Upper lobe of right lung (tissue), 1 donor: ENCODE measurements around the gene HSPG2. TPM values are rescaled to one million over a fixed set of nuclear protein-coding genes. Genes with fewer than 3 reads are reported as not detected.

ENCODE experiments used
- ATAC-seq: fragments of 200-7000 bp; cut with Tn5 transposase; one replicate; pipeline ENCODE4 v1.9.1; 2020; ENCODE audit warnings: mild to moderate bottlenecking, moderate library complexity
- DNase-seq: peaks from one replicate; pipeline ENCODE4 v3.0.0-alpha.2; 2020
- H3K27ac ChIP-seq: fragments of 200-600 bp; one replicate; pipeline ENCODE4 v1.8.0; 2022
- H3K27me3 ChIP-seq: fragments of 200-600 bp; one replicate; pipeline ENCODE4 v1.8.0; 2022; ENCODE audit warnings: mild to moderate bottlenecking
- H3K36me3 ChIP-seq: fragments of 200-600 bp; one replicate; pipeline ENCODE4 v1.8.0; 2022
- H3K4me1 ChIP-seq: fragments of 200-600 bp; one replicate; pipeline ENCODE4 v1.8.0; 2022
- H3K4me3 ChIP-seq: fragments of 200-600 bp; one replicate; pipeline ENCODE4 v1.8.0; 2022; ENCODE audit warnings: mild to moderate bottlenecking
- H3K9me3 ChIP-seq: fragments of 200-600 bp; one replicate; pipeline ENCODE4 v1.8.0; 2022
- CTCF ChIP-seq: fragments of 200-600 bp; IDR thresholded peaks from one replicate; pipeline ENCODE4 v1.8.0; 2022; ENCODE audit warnings: antibody characterized with exemption
- intact Hi-C: fragments of 100-400 bp; cut with DNase I; formaldehyde crosslinking; loops from one replicate; pipeline ENCODE4 v1.11.0; 2022
- total RNA-seq: library from RNA; stranded (reverse); fragmentation: NEBNext Ultra II Directional; extraction: Animal tissue kit (Norgen Biotek cat#: 25700); gene quantifications from one replicate; pipeline ENCODE4 v1.2.1, GENCODE V29; 2021
- donor health status: DM: no; HTN: yes; CAD: no; lungs with severe emphysema.

Gene HSPG2
- total RNA-seq, 1 donor from 2014 or later = 393 TPM

- Histone ChIP-seq H3K27ac (peak overlapping the region; percentile 68), H3K9me3 (no peaks in the 10 kb centered on the region), H3K4me1 (peaks cover 48% of the 10 kb centered on the region), H3K36me3 (no peaks in the 10 kb centered on the region), H3K4me3 (peak overlapping the region; percentile 47), H3K27me3 (no peaks in the 10 kb centered on the region)
- peak; percentile 86 for ATAC-seq
- TF ChIP-seq CTCF = no peak
- DNase-seq = peak; percentile 92
- intact Hi-C loops = no loop called here
These were observed 437 bp upstream of the HSPG2 start for GRCh38 chr1:21937372-21938121.

DNA sequence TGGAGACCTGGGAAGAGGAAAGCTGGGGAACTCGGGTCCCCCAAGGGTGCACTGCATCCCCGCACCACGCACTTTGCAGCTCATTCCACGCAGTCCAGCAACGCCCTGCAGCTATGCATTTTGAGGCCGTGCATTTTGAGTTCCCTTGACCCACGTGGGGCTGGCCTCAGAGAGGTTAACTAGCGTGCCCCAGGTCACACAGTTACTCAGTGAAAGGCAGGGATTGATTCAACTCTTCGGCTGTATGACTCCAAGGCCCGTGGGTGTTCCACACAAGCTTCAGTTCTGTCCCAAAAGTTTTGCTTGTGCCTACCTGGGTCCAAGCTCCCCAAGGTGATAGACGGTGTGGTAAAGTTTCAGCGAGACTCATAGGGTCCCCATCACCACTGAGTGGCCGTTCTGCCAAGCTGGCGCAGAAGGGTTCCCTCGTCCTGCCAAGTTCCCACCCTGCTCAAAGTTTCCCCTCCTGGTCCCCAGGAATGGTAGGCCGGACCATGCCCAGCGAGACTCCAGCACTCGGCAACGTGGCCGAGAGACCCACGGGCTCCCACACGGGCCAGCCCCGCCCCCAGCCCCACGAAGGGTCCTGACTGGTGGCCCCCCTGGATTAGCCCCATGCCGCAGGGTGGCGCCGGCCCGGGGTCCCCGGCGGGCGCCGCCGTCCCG is 611 bp downstream of the HSPG2 start:
- no peak for TF ChIP-seq CTCF
- intact Hi-C loops = no loop called here
- peak overlapping the region; percentile 75 for H3K27ac ChIP-seq
- no peaks in the 10 kb centered on the region for H3K9me3 ChIP-seq
- no peaks in the 10 kb centered on the region for H3K36me3 ChIP-seq
- ATAC-seq (no peak), DNase-seq (no peak)
- H3K4me1 ChIP-seq = peaks cover 59% of the 10 kb centered on the region
- peak overlapping the region; percentile 70 for H3K4me3 ChIP-seq
- H3K27me3 ChIP-seq = no peaks in the 10 kb centered on the region

DNA sequence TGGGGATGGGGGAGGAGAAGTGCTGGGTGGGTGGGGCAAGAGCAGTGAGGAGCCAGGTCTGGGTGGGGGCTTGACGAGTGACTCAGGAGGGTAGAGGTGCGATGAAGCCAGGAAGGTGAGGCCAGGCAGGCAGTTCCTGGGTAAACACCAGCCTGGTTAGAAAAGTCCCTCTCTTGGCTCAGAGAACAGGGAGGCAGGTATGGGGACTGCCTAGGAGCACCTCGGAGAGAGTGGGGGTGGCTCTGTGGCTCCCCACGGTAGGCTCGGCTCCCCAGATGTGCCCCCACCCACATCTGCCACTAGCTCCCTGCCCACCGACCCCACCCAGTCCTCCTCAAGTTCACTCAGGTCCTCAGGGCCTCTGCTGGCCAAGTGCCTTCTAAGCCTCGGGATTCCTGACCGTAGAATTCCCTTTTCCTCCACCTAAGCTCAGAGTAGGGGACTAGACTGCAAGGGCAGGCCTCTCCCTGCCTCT is 1.2 kb downstream of the HSPG2 start:
- H3K27me3 ChIP-seq = no peaks in the 10 kb centered on the region
- peaks cover 65% of the 10 kb centered on the region for H3K4me1 ChIP-seq
- peak overlapping the region; percentile 75 for H3K27ac ChIP-seq
- intact Hi-C loops = no loop called here
- peak; percentile 1 for ATAC-seq
- H3K36me3 ChIP-seq = no peaks in the 10 kb centered on the region
- no peak for TF ChIP-seq CTCF
- no peak for DNase-seq
- H3K9me3 ChIP-seq = no peaks in the 10 kb centered on the region
- peak overlapping the region; percentile 70 for H3K4me3 ChIP-seq

GRCh38 chr1:21935393-21935804 is 1.7 kb downstream of the HSPG2 start:
- no peak for TF ChIP-seq CTCF
- intact Hi-C loops = no loop called here

DNA sequence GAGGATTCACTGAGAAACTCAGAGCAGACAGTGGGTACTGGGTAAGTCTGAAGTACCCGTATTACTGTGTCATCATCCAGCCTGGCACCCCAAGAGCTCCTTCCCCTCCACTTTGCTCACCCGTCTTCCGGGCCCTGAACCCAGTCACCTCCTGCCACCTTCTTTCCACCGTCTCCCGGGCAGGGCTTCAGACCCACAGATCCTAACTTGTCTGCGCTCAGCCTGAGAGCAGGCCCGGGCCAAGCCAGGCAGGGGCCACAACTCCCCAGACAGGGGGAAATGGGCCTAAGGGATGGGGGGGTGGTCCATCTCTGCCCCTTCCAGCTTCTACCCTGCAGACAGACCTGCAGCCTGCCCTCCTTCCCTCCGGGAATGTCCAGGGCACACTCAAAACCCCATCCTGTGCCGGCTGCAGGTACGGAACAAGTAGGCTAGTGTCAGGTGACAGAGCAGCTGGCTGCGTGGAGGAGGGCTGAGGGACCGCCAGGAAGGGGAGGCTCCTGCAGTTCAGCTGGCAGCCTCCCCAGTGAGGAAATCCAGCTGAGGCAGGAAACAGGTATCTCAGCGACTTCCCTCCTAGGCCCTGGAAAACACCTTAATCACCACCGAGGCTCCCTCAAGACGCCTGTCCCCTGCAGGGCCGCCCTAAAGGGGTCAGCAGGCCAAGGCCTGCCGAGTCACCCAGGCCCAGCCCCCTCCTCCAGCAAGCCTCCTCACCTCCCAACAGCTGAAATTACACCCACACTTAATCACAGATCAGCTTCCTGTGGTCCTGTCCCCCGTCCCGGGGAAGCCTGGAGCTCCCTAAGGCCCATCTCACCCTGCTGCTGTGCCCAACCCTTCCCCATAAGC is 3.5 kb downstream of the HSPG2 start:
- Histone ChIP-seq H3K4me3 (peak overlapping the region; percentile 70), H3K9me3 (no peaks in the 10 kb centered on the region), H3K36me3 (no peaks in the 10 kb centered on the region), H3K27me3 (no peaks in the 10 kb centered on the region), H3K27ac (peak overlapping the region; percentile 80), H3K4me1 (peaks cover 61% of the 10 kb centered on the region)
- no peak for TF ChIP-seq CTCF
- DNase-seq = peak; percentile 88
- intact Hi-C loops = no loop called here
- peak; percentile 59 for ATAC-seq

More at GRCh38 chr1:21935393-21935804, 1.7 kb downstream of the HSPG2 start:
- Histone ChIP-seq H3K4me1 (peaks cover 70% of the 10 kb centered on the region), H3K27ac (peak overlapping the region; percentile 75), H3K27me3 (no peaks in the 10 kb centered on the region), H3K4me3 (peak overlapping the region; percentile 70), H3K9me3 (no peaks in the 10 kb centered on the region), H3K36me3 (no peaks in the 10 kb centered on the region)
- DNase-seq (no peak), ATAC-seq (no peak)
